ENCODE data around the gene TRMT112. TPM values are rescaled to one million over a fixed set of nuclear protein-coding genes. Genes with fewer than 3 reads are reported as not detected.

TRMT112 gene
- total RNA-seq, 2 donors from 2014 or later = 170 to 223 TPM

GRCh38 chr11:64341851-64342791 is 24.8 kb upstream of the TRMT112 start:
- DNase-seq (peak; percentile 95 to 97 (median 96)), ATAC-seq (peak; percentile 96)
- H3K36me3 ChIP-seq (replicated peaks in 1 of 2; ENCODE audit: insufficient read depth in 1 of 2, low read depth in 2 of 2) = no peaks in the 10 kb centered on the region
- no peak overlapping the region for H3K4me3 ChIP-seq
- intact Hi-C loops (cut with DNase I) = no loop called here
- H3K27me3 ChIP-seq = no peaks in the 10 kb centered on the region
- peak; percentile 66 to 79 (median 76) for TF ChIP-seq POLR2A (IDR thresholded peaks at IDR 0.05)
- peak; percentile 49 to 87 (median 67) for TF ChIP-seq CTCF (IDR thresholded peaks at IDR 0.05)
- peaks cover 11% of the 10 kb centered on the region for H3K4me1 ChIP-seq
- H3K9me3 ChIP-seq = no peaks in the 10 kb centered on the region
- 4 to 19% methylated on average over 27 to 50 of the region's 55 CpGs for WGBS, 2 donors
- peak overlapping the region; percentile 44 to 84 (median 72) for H3K27ac ChIP-seq

GRCh38 chr11:64341429-64341828 is 24.1 kb upstream of the TRMT112 start:
- 77 to 89% methylated on average over 12 to 21 of the region's 21 CpGs for WGBS, 2 donors
- Histone ChIP-seq H3K27ac (no peak overlapping the region), H3K27me3 (no peaks in the 10 kb centered on the region), H3K4me3 (no peak overlapping the region), H3K9me3 (no peaks in the 10 kb centered on the region), H3K36me3 (replicated peaks in 1 of 2; ENCODE audit: insufficient read depth in 1 of 2, low read depth in 2 of 2) (no peaks in the 10 kb centered on the region), H3K4me1 (peaks cover 11% of the 10 kb centered on the region)
- TF ChIP-seq POLR2A (IDR thresholded peaks at IDR 0.05) (no peak), CTCF (IDR thresholded peaks at IDR 0.05) (no peak)
- intact Hi-C loops (cut with DNase I) = no loop called here
- no peak for ATAC-seq
- no peak for DNase-seq

- intact Hi-C loops (cut with DNase I) = no loop called here
- Histone ChIP-seq H3K27me3 (no peaks in the 10 kb centered on the region), H3K27ac (no peak overlapping the region), H3K36me3 (replicated peaks in 1 of 2; ENCODE audit: insufficient read depth in 1 of 2, low read depth in 2 of 2) (no peaks in the 10 kb centered on the region), H3K9me3 (no peaks in the 10 kb centered on the region), H3K4me3 (no peak overlapping the region), H3K4me1 (peaks cover 11% of the 10 kb centered on the region)
- TF ChIP-seq POLR2A (IDR thresholded peaks at IDR 0.05) (peak in 1 of 3 donors; percentile 12), CTCF (IDR thresholded peaks at IDR 0.05) (no peak)
- 43 to 64% methylated on average over 25 to 33 of the region's 33 CpGs for WGBS, 2 donors
- ATAC-seq = no peak
- DNase-seq = peak in 2 of 4 donors; percentile 19 to 24
Measured at GRCh38 chr11:64340671-64341335, 23.4 kb upstream of the TRMT112 start.

GRCh38 chr11:64339754-64340408 is 22.5 kb upstream of the TRMT112 start, which contains the start of gene CCDC88B:
CCDC88B (plus strand) TSS chr11:64340204; CDS start chr11:64340267, 63 bp downstream.
- 57 to 90% methylated on average over 9 to 16 of the region's 16 CpGs for WGBS, 2 donors
- Histone ChIP-seq H3K4me1 (peaks cover 11% of the 10 kb centered on the region), H3K27me3 (no peaks in the 10 kb centered on the region), H3K27ac (no peak within 1 kb of the TSS), H3K36me3 (replicated peaks in 1 of 2; ENCODE audit: insufficient read depth in 1 of 2, low read depth in 2 of 2) (no peaks in the 10 kb centered on the region), H3K9me3 (no peaks in the 10 kb centered on the region), H3K4me3 (no peak within 1 kb of the TSS)
- intact Hi-C loops (cut with DNase I) = no loop called here
- ATAC-seq (no peak), DNase-seq (peak in 3 of 4 donors; percentile 16 to 61 (median 31))
- TF ChIP-seq CTCF (IDR thresholded peaks at IDR 0.05) = no peak
- no peak for TF ChIP-seq POLR2A (IDR thresholded peaks at IDR 0.05)

Measured in body of pancreas (tissue), 4 donors.